Liver (tissue), 3 donors: ENCODE measurements around the gene MSANTD4.

ENCODE experiments used
- CTCF ChIP-seq: fragments of 150-350 bp; IDR thresholded peaks from 2 replicates; pipeline ENCODE4 v1.5.1; 2017; ENCODE audit warnings: improper control_type of control experiment, low read depth, low read length; ENCODE audit not compliant: missing input control
- GABPA ChIP-seq, 2 donors: IDR thresholded peaks in 1 of 2; conservative IDR thresholded peaks in 1 of 2; 2 replicates each; pipeline ENCODE4 v1.6.1; 2016; ENCODE audit warnings: antibody characterized with exemption in 2 of 2, mild to moderate bottlenecking in 1 of 2, moderate library complexity in 1 of 2
- donor health status: healthy.
- donor health status: healthy.

- TF ChIP-seq CTCF (no peak), GABPA (IDR thresholded peaks at IDR 0.05 in 1 of 2, conservative IDR thresholded peaks at IDR 0.05 in 1 of 2) (no peak)
Observed at GRCh38 chr11:106012744-106013143, 9.3 kb downstream of the MSANTD4 start.
